Transverse colon (tissue), 4 donors: Measurements from ENCODE around the gene CFAP97. TPM values are rescaled to one million over a fixed set of nuclear protein-coding genes. Genes with fewer than 3 reads are reported as not detected.
"Not testable (repeated sequence)": the region's sequence is repeated elsewhere in the genome, so short reads cannot be mapped to it uniquely, and the experiment has no call there.

Source experiments
- DNase-seq: peaks from one replicate; pipeline ENCODE4 v3.0.0-alpha.2; 2019
- H3K27ac ChIP-seq, 4 donors: fragments of 200-600 bp; sonication (generic); 2 replicates each; pipeline ENCODE4 v1.5.1; 2016 to 2018; ENCODE audit warnings: inconsistent platforms in 4 of 4
- H3K27me3 ChIP-seq: fragments of 200-600 bp; sonication (generic); 2 replicates; pipeline ENCODE4 v1.5.1; 2017; ENCODE audit warnings: inconsistent platforms
- H3K36me3 ChIP-seq, 4 donors: fragments of 200-600 bp; sonication (generic); 2 replicates each; pipeline ENCODE4 v1.5.1; 2017 to 2019; ENCODE audit warnings: inconsistent platforms in 4 of 4
- H3K4me1 ChIP-seq, 4 donors: fragments of 200-600 bp; sonication (generic); 2 replicates each; pipeline ENCODE4 v1.5.1; 2017 to 2020; ENCODE audit warnings: inconsistent platforms in 4 of 4
- H3K4me3 ChIP-seq, 4 donors: fragments of 200-600 bp; sonication (generic); 1 replicate in 1 of 4; 2 replicates in 3 of 4; pipeline versions ENCODE4 v1.5.1 to v1.6.1; 2017 to 2019; ENCODE audit warnings: inconsistent platforms in 4 of 4
- H3K9me3 ChIP-seq, 2 donors: fragments of 200-600 bp; sonication (generic); 2 replicates each; pipeline ENCODE4 v1.5.1; 2017 to 2019; ENCODE audit warnings: inconsistent platforms in 2 of 2
- EP300 ChIP-seq: sonication (generic); formaldehyde crosslinking; IDR thresholded peaks from one replicate; pipeline ENCODE4 v1.6.1; 2017; ENCODE audit warnings: antibody characterized with exemption, low read depth
- POLR2A ChIP-seq: fragments of 450-650 bp; IDR thresholded peaks from one replicate; pipeline ENCODE4 v1.6.1; 2016; ENCODE audit warnings: antibody characterized with exemption, mild to moderate bottlenecking, moderate library complexity
- POLR2AphosphoS5 ChIP-seq, 3 donors: sonication (generic); formaldehyde crosslinking; IDR thresholded peaks; one replicate each; pipeline ENCODE4 v1.6.1; 2016; ENCODE audit warnings: antibody characterized with exemption in 3 of 3
- WGBS, 2 donors: methylation state at CpG; one replicate each; pipeline ENCODE4 v1.1.5; 2018; ENCODE audit warnings: low coverage in 1 of 2; 5-methylcytosine and 5-hydroxymethylcytosine counted together
- in situ Hi-C, 4 donors: fragments of 200-750 bp; cut with MboI; loops; one replicate each; pipeline versions ENCODE4 v1.15.0 to v1.15.1; 2017; ENCODE audit warnings: low sequenced_read_pairs in 3 of 4, low pct_ligation_motif_present in 1 of 4, low pct_unique_long_range_greater_than_20kb in 1 of 4
- intact Hi-C: fragments of 100-400 bp; cut with DNase I; formaldehyde crosslinking; loops from one replicate; pipeline ENCODE4 v1.15.1; 2023; ENCODE audit warnings: low total_unique reads
- total RNA-seq, 4 donors: library from RNA; depleted of rRNA; stranded (reverse); fragments of >200 nt; gene quantifications; one replicate each; pipeline ENCODE4 v1.1.0, GENCODE V29; 2016
- TF ChIP-seq, protein P1 (sequence below), 5 experiments: fragments of 200-600 bp in 3 of 5; fragments of 450-650 bp in 2 of 5; sonication (generic) in 3 of 5; IDR thresholded peaks; 1 replicate in 2 of 5; 2 replicates in 3 of 5; pipeline ENCODE4 v1.5.1; 2016 to 2017; ENCODE audit warnings: antibody characterized with exemption in 5 of 5, inconsistent platforms in 3 of 5, mild to moderate bottlenecking in 2 of 5, moderate library complexity in 1 of 5

Gene CFAP97
- total RNA-seq, 4 donors from 2014 or later = 4.6 to 17.1 (median 9.3) TPM

DNA sequence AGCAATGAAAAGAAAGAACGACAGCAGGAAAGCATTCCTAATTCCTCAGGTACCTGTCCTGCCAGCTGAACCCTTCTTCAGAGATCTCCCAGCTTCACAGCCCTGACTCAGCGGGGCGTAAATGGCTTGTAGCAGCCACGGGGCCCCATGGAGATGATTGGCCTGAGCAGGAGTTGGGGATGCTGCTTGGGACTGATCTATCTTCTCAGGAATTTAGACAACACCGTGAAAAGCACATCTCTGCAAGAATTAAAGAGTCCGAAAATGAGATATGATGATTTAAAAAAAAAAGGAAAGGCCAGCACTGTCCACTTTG lies 83.2 kb downstream of the CFAP97 start:
- WGBS, 2 donors = 63 to 77% methylated on average over 4 to 6 of the region's 6 CpGs
- DNase-seq = no peak
- H3K27me3 ChIP-seq = peaks cover 16% of the 10 kb centered on the region
- H3K4me3 ChIP-seq = no peak overlapping the region
- in situ Hi-C loops = no loop called here
- no peak overlapping the region for H3K27ac ChIP-seq
- no peaks in the 10 kb centered on the region for H3K9me3 ChIP-seq
- TF ChIP-seq POLR2AphosphoS5 (IDR thresholded peaks at IDR 0.05) = no peak
- TF ChIP-seq, protein P1, sequence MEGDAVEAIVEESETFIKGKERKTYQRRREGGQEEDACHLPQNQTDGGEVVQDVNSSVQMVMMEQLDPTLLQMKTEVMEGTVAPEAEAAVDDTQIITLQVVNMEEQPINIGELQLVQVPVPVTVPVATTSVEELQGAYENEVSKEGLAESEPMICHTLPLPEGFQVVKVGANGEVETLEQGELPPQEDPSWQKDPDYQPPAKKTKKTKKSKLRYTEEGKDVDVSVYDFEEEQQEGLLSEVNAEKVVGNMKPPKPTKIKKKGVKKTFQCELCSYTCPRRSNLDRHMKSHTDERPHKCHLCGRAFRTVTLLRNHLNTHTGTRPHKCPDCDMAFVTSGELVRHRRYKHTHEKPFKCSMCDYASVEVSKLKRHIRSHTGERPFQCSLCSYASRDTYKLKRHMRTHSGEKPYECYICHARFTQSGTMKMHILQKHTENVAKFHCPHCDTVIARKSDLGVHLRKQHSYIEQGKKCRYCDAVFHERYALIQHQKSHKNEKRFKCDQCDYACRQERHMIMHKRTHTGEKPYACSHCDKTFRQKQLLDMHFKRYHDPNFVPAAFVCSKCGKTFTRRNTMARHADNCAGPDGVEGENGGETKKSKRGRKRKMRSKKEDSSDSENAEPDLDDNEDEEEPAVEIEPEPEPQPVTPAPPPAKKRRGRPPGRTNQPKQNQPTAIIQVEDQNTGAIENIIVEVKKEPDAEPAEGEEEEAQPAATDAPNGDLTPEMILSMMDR (IDR thresholded peaks at IDR 0.05) = no peak
- TF ChIP-seq POLR2A = no peak
- no peak for TF ChIP-seq EP300
- H3K36me3 ChIP-seq = no peaks in the 10 kb centered on the region
- H3K4me1 ChIP-seq = no peaks in the 10 kb centered on the region
- intact Hi-C loops = no loop called here

DNA sequence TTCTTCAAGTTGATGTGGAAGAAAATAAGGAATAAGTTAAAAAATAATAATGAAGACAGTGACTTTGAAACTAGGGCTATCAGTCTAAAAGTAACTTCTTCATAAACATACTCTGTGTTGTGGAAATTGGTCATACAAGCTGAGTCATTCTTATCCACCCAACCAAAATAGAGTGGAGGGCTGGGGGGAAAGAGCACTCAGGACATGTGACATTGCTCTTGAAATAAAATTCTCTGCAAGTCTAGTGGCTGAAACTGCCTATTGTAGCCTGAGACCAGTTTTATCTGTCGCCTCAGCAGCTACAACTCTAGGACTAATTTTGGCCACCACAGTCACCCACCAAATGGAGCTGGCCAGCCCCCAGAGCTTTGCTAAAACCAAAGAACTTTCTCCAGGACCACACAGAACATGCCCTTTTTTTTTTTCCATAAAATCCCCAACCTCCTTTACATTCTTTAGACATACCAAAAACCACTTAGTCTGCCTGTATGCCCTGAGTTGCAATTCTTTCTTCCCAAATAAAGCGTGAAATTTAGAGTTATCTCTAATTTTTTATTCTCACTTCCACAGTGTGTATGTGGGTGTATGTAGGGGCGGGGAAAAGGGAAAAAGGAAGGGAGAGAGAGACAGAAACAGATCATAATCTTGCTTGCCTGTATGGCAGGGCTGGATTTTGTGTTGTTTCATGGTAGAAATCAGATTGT lies 83.7 kb downstream of the CFAP97 start:
- intact Hi-C loops (no loop called here), in situ Hi-C loops (no loop called here)
- DNase-seq = no peak
- H3K4me1 ChIP-seq = no peaks in the 10 kb centered on the region
- no peaks in the 10 kb centered on the region for H3K36me3 ChIP-seq
- no peaks in the 10 kb centered on the region for H3K9me3 ChIP-seq
- no peak overlapping the region for H3K27ac ChIP-seq
- TF ChIP-seq POLR2AphosphoS5 (IDR thresholded peaks at IDR 0.05) = no peak
- no peak for TF ChIP-seq POLR2A
- no peak for TF ChIP-seq EP300
- TF ChIP-seq, protein P1 (IDR thresholded peaks at IDR 0.05) = no peak
- WGBS, 2 donors = 83 to 84% methylated on average over 3 of the region's 3 CpGs
- peaks cover 11% of the 10 kb centered on the region for H3K27me3 ChIP-seq
- no peak overlapping the region for H3K4me3 ChIP-seq

DNA sequence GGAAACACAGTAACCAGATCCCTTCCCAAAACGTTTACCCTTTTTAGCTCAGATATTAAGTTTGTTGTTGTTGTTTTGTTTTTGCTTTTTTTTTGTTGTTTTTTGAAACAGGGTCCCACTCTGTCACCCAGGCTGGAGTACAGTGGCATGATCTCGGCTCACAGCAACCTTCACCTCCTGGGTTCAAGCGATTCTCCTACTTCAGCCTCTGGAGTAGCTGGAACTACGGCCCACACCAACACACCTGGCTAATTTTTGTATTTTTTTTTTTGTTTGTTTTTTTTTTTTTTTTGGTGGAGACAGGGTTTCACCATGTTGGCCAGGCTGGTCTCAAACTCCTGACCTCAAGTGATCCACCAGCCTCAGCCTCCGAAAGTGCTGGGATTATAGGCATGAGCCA lies 84.3 kb downstream of the CFAP97 start:
- H3K36me3 ChIP-seq, intact Hi-C loops, H3K4me1 ChIP-seq, DNase-seq, H3K27me3 ChIP-seq, H3K9me3 ChIP-seq, H3K27ac ChIP-seq, H3K4me3 ChIP-seq, in situ Hi-C loops: not testable (repeated sequence)
- WGBS, 2 donors = 76 to 83% methylated on average over 5 of the region's 5 CpGs

DNA sequence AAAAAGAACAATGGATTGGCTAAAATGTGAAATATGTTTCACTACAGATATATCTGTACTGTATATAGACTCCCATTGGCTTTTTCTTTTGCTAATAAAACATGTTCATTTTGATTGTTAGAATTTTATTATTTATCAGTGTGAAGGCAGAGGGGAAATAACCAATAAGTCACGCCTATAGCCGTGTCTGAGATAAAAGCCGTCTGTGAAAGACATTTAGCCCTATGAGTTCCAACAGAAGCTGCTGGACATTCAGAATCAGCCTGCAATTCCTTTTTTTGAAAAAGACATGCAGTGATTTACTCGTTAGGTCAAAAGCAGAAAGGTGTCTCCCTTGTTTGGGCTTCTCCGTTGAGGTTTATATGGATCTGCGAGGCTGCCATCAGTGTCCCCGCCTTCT lies 84.9 kb downstream of the CFAP97 start:
- WGBS, 2 donors = 88 to 91% methylated on average over 7 of the region's 7 CpGs
- no peak for DNase-seq
- Histone ChIP-seq H3K4me3 (no peak overlapping the region), H3K9me3 (no peaks in the 10 kb centered on the region), H3K27ac (no peak overlapping the region), H3K36me3 (no peaks in the 10 kb centered on the region), H3K4me1 (no peaks in the 10 kb centered on the region), H3K27me3 (peaks cover 9% of the 10 kb centered on the region)
- intact Hi-C loops (no loop called here), in situ Hi-C loops (no loop called here)
- TF ChIP-seq POLR2AphosphoS5 (IDR thresholded peaks at IDR 0.05) = no peak

DNA sequence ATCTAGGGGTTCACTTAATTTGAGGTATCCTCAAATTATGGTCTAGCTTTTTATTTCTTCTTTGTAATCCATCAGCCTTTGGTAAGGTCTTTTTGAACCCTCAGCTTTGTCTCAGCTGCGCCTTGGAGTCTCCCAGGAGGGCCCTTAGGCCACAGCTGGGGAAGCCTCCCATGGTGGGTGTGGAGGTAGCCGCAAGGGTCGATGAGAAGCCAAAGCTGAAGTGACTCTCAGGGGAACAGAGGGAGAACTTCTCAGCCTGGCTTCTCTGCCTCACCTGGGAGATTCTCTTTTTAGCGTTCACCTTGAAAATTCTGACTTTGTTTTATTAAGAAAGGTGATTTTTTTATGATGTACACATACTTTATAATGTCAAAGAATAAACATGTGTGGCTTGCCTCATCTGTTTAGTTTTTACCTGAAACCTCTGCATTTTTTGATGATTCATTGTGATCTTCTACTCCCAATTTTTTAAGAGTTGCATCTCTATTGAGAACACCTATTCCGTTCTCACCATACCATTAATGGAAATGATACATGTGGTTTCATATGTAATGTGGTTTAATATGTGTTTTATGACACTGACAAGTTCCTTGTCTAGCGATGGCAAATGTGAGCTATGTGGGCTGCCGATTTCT lies 86.4 kb downstream of the CFAP97 start:
- Histone ChIP-seq H3K4me1 (no peaks in the 10 kb centered on the region), H3K9me3 (no peaks in the 10 kb centered on the region), H3K36me3 (no peaks in the 10 kb centered on the region), H3K4me3 (no peak overlapping the region), H3K27ac (no peak overlapping the region), H3K27me3 (peaks cover 2% of the 10 kb centered on the region)
- TF ChIP-seq EP300 (no peak), POLR2AphosphoS5 (IDR thresholded peaks at IDR 0.05) (no peak)
- DNase-seq = no peak
- intact Hi-C loops (no loop called here), in situ Hi-C loops (no loop called here)
- 83 to 89% methylated on average over 6 to 7 of the region's 7 CpGs for WGBS, 2 donors
